ENCODE data around the gene NXN.

DNA sequence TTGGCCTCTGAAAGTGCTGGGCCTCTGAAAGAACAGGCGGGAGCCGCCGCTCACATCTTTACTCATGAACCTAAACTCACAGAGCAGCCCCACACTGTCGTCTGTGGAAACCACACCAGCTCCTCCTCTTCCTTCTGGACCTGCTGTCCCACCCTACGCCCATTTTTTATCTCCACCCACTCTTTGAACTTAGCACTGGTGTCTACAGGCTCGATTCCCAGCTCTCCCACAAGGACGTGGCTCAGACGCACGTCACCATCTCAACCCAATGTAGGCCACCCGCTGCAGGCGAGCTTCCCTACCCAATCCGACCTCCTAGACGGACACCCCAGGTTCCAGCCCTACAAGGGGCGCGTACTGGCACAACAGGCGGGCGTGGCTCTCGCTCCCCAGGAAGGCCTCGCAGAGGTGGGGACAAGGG is 62.2 kb downstream of the NXN start:
- TF ChIP-seq, protein P1, sequence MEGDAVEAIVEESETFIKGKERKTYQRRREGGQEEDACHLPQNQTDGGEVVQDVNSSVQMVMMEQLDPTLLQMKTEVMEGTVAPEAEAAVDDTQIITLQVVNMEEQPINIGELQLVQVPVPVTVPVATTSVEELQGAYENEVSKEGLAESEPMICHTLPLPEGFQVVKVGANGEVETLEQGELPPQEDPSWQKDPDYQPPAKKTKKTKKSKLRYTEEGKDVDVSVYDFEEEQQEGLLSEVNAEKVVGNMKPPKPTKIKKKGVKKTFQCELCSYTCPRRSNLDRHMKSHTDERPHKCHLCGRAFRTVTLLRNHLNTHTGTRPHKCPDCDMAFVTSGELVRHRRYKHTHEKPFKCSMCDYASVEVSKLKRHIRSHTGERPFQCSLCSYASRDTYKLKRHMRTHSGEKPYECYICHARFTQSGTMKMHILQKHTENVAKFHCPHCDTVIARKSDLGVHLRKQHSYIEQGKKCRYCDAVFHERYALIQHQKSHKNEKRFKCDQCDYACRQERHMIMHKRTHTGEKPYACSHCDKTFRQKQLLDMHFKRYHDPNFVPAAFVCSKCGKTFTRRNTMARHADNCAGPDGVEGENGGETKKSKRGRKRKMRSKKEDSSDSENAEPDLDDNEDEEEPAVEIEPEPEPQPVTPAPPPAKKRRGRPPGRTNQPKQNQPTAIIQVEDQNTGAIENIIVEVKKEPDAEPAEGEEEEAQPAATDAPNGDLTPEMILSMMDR (conservative IDR thresholded peaks at IDR 0.05; ENCODE audit: low read depth, low read length), result no peak
- TF ChIP-seq EZH2 (IDR thresholded peaks at IDR 0.05; ENCODE audit: borderline replicate concordance, low read depth, low read length, poor library complexity, severe bottlenecking), result no peak

Data from A673 (cell line).